ENCODE data around the gene METTL4. TPM values are rescaled to one million over a fixed set of nuclear protein-coding genes. Genes with fewer than 3 reads are reported as not detected.

Gene METTL4
- total and polyA plus RNA-seq, 2 of the 8 experiments (the other 6 are each of a cell fraction or from before 2014, with no cell fraction given), result 8.5 to 11.5 TPM

GRCh38 chr18:2572892-2573291 lies 1.6 kb upstream of the METTL4 start:
- Histone ChIP-seq H3K4me2 (ENCODE audit: insufficient read depth in 1 of 2, low read depth in 2 of 2, low read length in 2 of 2) (peak overlapping the region; percentile 80 to 88), H3K36me3 (ENCODE audit: control insufficient read depth in 2 of 4, insufficient read depth in 4 of 4, low read length in 3 of 4) (peaks cover 2 to 34% (median 17%) of the 10 kb centered on the region in 4 experiments; a peak in 7 of 8 replicates), H3K79me1 (ENCODE audit: low read depth, low read length) (peaks cover 8% of the 10 kb centered on the region), H2BK20ac (ENCODE audit: low read length) (no peak overlapping the region), H3K27ac (ENCODE audit: low read depth, low read length) (no peak overlapping the region), H2BK120ac (replicated peaks; ENCODE audit: low read depth, low read length) (no peak overlapping the region), H3K79me2 (ENCODE audit: control insufficient read depth in 1 of 2, insufficient read depth in 2 of 2, low read length in 2 of 2) (peaks cover 12 to 61% of the 10 kb centered on the region in 2 experiments), H3K23ac (ENCODE audit: insufficient read length) (no peak overlapping the region), H3K56ac (replicated peaks; ENCODE audit: insufficient read length, low read depth, low read length) (no peak overlapping the region), H2BK5ac (ENCODE audit: low read depth, low read length) (no peak overlapping the region), H4K5ac (ENCODE audit: insufficient read length, low read depth, low read length) (no peak overlapping the region), H3K4ac (replicated peaks; ENCODE audit: insufficient read length, low read depth, low read length) (no peak overlapping the region), H2AFZ (ENCODE audit: low read length) (no peak overlapping the region), H3K18ac (ENCODE audit: extremely low read depth, low read length) (no peak overlapping the region), H3K4me1 (replicated peaks in 1 of 4; ENCODE audit: control insufficient read depth in 3 of 4, insufficient read depth in 4 of 4, low read length in 3 of 4) (peaks cover 0 to 8% (median 4%) of the 10 kb centered on the region in 4 experiments; a peak in 2 of 7 replicates), H3K27me3 (replicated peaks in 1 of 4; ENCODE audit: control insufficient read depth in 3 of 4, extremely low read depth in 1 of 4, insufficient read depth in 3 of 4, low read length in 3 of 4) (no peaks in the 10 kb centered on the region), H2BK15ac (ENCODE audit: low read length) (no peak overlapping the region), H4K91ac (replicated peaks; ENCODE audit: insufficient read length, low read length) (no peak overlapping the region), H2AK5ac (ENCODE audit: low read depth, low read length) (no peak overlapping the region), H3K23me2 (ENCODE audit: low read depth, low read length) (peaks cover 8% of the 10 kb centered on the region), H3K4me3 (ENCODE audit: extremely low read depth in 1 of 4, insufficient read depth in 2 of 4, low read depth in 3 of 4, low read length in 4 of 4) (peak overlapping the region; percentile 77 to 97 (median 86); a peak in 7 of 8 replicates), H4K8ac (ENCODE audit: extremely low read depth, insufficient read depth, low read length) (no peak overlapping the region), H3K9me3 (ENCODE audit: insufficient read depth in 2 of 2, low read depth in 1 of 2, low read length in 1 of 2) (no peaks in the 10 kb centered on the region), H4K20me1 (replicated peaks in 1 of 2; ENCODE audit: control insufficient read depth in 1 of 2, insufficient read depth in 2 of 2, low read length in 2 of 2) (no peaks in the 10 kb centered on the region), H2BK12ac (ENCODE audit: low read depth, low read length) (no peak overlapping the region), H3K14ac (ENCODE audit: insufficient read length) (no peak overlapping the region), H3K9ac (replicated peaks in 1 of 4; ENCODE audit: extremely low read depth in 1 of 4, low read depth in 3 of 4, low read length in 3 of 4) (no peak overlapping the region; a peak in 1 of 7 replicates)
- no peak for DNase-seq (ENCODE audit: low read depth in 1 of 2, low spot score in 2 of 2)
- 18% methylated on average over 5 of the region's 5 CpGs; no CpG with 5 or more reads in 1 of the 2 experiments for WGBS, 2 experiments (ENCODE audit: extremely low coverage in 1 of 2, insufficient coverage in 1 of 2, insufficient read length in 1 of 2, insufficient replicate concordance in 2 of 2, low coverage in 1 of 2, low lambda C conversion rate in 2 of 2, missing lambda C conversion rate in 1 of 2)
- ChIA-PET CTCF (ENCODE audit: partially characterized antibody) (no interaction called here), POLR2A (ENCODE audit: partially characterized antibody) (interaction anchor here (2.0 kb wide), 1 partner anchor 14 kb away, joined by 6 read pairs; no protein-coding TSS in a partner anchor)
- no peak for FAIRE-seq
- TF ChIP-seq HDAC6 (IDR thresholded peaks at IDR 0.05; ENCODE audit: low read depth, low read length) (no peak), ASH2L (IDR thresholded peaks at IDR 0.05; ENCODE audit: low read length) (no peak), CHD1 (IDR thresholded peaks at IDR 0.05; ENCODE audit: low read depth, low read length) (no peak)

Data from H1 (cell line).